ENCODE results near the gene AKT1.

The AKT1 gene

DNA sequence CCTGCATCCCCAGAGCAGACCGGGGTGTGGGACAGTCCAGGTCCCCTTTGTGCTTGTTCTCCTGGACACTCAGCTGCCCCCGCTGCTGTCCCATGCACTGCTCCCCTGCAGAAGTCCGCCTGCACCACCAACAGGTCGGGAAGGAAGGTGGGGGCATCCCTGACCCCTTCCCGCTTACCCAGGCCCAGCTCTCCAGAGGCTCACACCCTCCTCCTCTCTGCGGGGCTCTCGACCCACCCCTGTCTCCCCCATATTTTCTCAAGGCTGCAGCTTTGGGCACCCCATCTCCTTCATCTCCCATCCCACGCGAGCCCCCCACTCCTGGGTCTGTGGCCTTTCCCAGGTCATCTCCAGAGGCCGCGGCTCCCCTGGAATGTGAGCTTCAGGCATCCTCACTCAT lies 14.8 kb upstream of the AKT1 start:
- TF ChIP-seq, protein P1, sequence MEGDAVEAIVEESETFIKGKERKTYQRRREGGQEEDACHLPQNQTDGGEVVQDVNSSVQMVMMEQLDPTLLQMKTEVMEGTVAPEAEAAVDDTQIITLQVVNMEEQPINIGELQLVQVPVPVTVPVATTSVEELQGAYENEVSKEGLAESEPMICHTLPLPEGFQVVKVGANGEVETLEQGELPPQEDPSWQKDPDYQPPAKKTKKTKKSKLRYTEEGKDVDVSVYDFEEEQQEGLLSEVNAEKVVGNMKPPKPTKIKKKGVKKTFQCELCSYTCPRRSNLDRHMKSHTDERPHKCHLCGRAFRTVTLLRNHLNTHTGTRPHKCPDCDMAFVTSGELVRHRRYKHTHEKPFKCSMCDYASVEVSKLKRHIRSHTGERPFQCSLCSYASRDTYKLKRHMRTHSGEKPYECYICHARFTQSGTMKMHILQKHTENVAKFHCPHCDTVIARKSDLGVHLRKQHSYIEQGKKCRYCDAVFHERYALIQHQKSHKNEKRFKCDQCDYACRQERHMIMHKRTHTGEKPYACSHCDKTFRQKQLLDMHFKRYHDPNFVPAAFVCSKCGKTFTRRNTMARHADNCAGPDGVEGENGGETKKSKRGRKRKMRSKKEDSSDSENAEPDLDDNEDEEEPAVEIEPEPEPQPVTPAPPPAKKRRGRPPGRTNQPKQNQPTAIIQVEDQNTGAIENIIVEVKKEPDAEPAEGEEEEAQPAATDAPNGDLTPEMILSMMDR (IDR thresholded peaks at IDR 0.05; ENCODE audit: insufficient read depth, low read length, missing control alignments): no peak
- no peak for DNase-seq (ENCODE audit: low read depth, low spot score)
- no peak overlapping the region for H3K4me3 ChIP-seq (ENCODE audit: low read depth, low read length)
- ChIA-PET CTCF (interaction anchor here (2.9 kb wide), 1 partner anchor 16 kb away, joined by 16 read pairs; no protein-coding TSS in a partner anchor), POLR2A (no interaction called here)

DNA sequence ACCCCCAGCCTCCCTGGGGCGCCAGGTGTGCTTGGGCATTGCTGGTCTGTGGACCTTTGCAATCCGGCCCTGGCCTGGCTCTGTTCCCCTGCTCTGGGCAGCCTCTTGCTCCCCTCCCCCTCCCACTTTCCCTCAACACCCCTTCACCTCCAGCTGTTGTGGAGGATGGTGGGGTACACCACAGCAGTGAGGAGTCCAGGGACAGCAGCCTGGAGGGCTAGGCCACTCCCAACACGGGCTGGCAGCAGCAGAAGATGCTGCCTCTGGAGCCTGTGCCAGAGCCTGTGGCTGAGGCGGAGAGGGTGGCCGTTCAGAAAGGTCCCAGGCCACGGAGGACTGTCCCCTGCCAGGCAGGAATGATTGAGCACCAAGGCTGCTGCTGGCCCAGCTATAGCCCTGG lies 12.9 kb upstream of the AKT1 start:
- TF ChIP-seq, protein P1 (IDR thresholded peaks at IDR 0.05; ENCODE audit: insufficient read depth, low read length, missing control alignments): no peak
- DNase-seq (ENCODE audit: low read depth, low spot score): no peak
- no peak overlapping the region for H3K4me3 ChIP-seq (ENCODE audit: low read depth, low read length)
- ChIA-PET POLR2A (no interaction called here), CTCF (no interaction called here)

DNA sequence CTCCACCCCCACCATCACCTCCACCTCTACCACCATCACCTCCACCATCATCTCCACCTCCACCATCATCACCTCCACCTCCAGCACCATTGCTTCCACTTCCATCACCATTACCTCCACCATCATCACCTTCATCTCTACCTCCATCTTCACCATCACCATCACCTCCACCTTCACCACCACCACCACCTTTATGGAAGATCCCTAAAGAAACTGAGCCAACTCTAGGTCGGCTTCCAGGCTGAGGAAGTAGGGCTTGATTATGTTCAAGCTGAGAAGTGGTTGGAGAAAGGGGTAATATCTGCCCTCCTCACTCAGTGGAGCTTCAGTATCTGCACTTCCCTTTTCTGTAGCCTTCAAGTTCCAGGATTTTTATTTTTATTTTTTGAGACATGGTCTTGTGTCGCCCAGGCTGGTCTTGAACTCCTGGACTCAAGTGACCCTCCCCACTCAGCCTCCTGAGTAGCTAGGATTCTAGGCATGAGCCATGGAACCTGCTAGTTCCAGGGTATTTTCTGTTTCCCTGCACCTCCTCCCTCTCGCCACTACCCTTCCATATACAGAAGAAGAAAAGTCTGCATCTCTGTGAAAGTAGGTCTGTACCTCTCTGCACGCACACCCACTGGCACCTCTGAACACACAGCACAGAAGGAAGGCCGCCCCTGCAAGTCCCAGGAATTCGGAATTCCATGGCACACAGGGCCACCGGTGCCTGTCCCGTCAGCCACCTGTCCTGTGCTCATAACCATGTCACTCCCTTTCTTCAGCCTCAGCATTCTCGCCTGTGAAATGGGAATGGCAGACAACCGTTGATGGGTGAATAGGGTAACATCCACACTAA lies 11.3 kb upstream of the AKT1 start:
- no peak overlapping the region for H3K4me3 ChIP-seq (ENCODE audit: low read depth, low read length)
- CTCF ChIA-PET: interaction anchor here (1.8 kb wide), 1 partner anchor 19 kb away, joined by 4 read pairs; no protein-coding TSS in a partner anchor
- TF ChIP-seq, protein P1 (IDR thresholded peaks at IDR 0.05; ENCODE audit: insufficient read depth, low read length, missing control alignments): no peak
- DNase-seq (ENCODE audit: low read depth, low spot score): no peak
- POLR2A ChIA-PET: no interaction called here

DNA sequence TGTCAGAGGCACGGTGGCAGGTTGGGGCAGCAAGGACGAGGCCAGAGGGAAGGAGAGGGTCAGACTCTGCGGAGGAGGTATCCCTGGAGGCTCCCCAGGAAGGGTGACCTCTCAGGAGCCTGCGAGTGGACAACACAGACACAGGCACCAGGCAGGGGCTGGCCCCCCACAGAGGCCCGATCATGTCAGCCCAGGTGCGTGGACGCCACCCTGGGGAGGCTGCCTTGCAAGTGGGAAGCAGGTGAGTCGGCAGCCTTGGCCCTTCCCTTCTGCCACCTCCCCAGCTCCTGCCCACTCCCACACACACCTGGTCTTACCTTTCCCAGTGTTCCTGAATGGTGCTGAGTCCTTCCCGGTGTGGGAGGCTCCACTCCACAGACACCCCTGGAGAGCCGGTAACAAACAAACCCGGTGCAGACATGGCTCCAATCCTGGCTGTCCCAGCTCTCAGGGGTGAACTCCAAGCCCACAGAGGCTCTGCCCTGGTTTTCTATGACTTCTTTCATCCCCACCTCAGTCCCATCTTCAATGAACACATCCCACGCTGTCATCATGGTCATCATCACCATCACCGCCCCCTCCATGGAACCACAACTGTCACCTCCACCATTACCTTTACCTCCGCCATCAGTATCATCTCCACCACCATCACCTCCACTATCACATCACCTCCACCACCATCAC lies 10.5 kb upstream of the AKT1 start:
- H3K4me3 ChIP-seq (ENCODE audit: low read depth, low read length): no peak overlapping the region
- DNase-seq (ENCODE audit: low read depth, low spot score): no peak
- ChIA-PET CTCF (interaction anchor here (1.0 to 1.8 kb wide), 2 partner anchors 15 to 20 kb away, joined by 3 to 4 read pairs; no protein-coding TSS in a partner anchor), POLR2A (no interaction called here)
- TF ChIP-seq, protein P1 (IDR thresholded peaks at IDR 0.05; ENCODE audit: insufficient read depth, low read length, missing control alignments): no peak

DNA sequence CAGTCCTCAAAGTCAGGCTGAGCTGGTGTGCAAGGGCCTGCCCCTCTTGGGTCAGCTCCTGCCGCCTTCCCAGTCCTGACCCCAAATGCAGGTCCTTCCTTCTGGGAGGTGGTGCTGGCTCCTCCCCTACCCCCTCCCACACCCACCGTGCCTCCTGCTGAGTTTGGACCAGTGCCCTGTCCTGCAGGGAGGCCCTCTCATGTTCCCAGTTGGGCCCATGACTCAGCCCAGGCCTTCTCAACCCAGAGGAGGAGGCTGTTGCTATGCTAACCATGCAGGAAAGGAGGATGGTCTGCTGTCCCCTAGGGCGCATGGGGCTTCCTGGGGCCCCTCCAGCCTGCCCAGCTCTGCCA lies 9.8 kb upstream of the AKT1 start:
- TF ChIP-seq, protein P1 (IDR thresholded peaks at IDR 0.05; ENCODE audit: insufficient read depth, low read length, missing control alignments): no peak
- no peak for DNase-seq (ENCODE audit: low read depth, low spot score)
- H3K4me3 ChIP-seq (ENCODE audit: low read depth, low read length): no peak overlapping the region
- CTCF ChIA-PET: interaction anchor here (1.0 to 1.8 kb wide), 2 partner anchors 15 to 21 kb away, joined by 3 to 4 read pairs; no protein-coding TSS in a partner anchor
- POLR2A ChIA-PET: no interaction called here

Data from AG04449 (cell line).